CD14-positive monocyte (primary cell): Measurements from ENCODE around the gene CD74. TPM values are rescaled to one million over a fixed set of nuclear protein-coding genes. Genes with fewer than 3 reads are reported as not detected.

Experiments
- DNase-seq, 3 donors: peaks; one replicate each; pipeline ENCODE4 v3.0.0-alpha.2; 2011 to 2022
- H2AFZ ChIP-seq: 2 replicates; pipeline ENCODE4 v1.6.0; 2012; ENCODE audit warnings: mild to moderate bottlenecking, low read depth, low read length, inconsistent platforms; ENCODE audit not compliant: insufficient read depth, poor library complexity, severe bottlenecking
- H3K27ac ChIP-seq, 2 donors: 1 replicate in 1 of 2; 2 replicates in 1 of 2; pipeline ENCODE4 v1.5.1; 2012 to 2013; ENCODE audit warnings: low read length in 2 of 2, control low read depth in 1 of 2, inconsistent platforms in 1 of 2, low read depth in 1 of 2, mild to moderate bottlenecking in 1 of 2
- H3K27me3 ChIP-seq, 2 donors: one replicate each; pipeline versions ENCODE4 v1.6.0 to v1.6.1; 2011 to 2013; ENCODE audit warnings: low read length in 2 of 2; ENCODE audit not compliant: control insufficient read depth in 2 of 2, insufficient read depth in 2 of 2
- H3K36me3 ChIP-seq, 2 donors: replicated peaks in 1 of 2; 1 replicate in 1 of 2; 2 replicates in 1 of 2; pipeline versions ENCODE4 v1.5.1 to v1.6.1; 2012 to 2013; ENCODE audit warnings: low read length in 2 of 2, control low read depth in 1 of 2, inconsistent platforms in 1 of 2, mild to moderate bottlenecking in 1 of 2; ENCODE audit not compliant: insufficient read depth in 2 of 2, control insufficient read depth in 1 of 2
- H3K4me1 ChIP-seq, 2 donors: 1 replicate in 1 of 2; 2 replicates in 1 of 2; pipeline versions ENCODE4 v1.5.1 to v1.6.1; 2012 to 2013; ENCODE audit warnings: low read length in 2 of 2, control low read depth in 1 of 2, inconsistent platforms in 1 of 2, mild to moderate bottlenecking in 1 of 2, moderate library complexity in 1 of 2; ENCODE audit not compliant: insufficient read depth in 2 of 2, control insufficient read depth in 1 of 2
- H3K4me2 ChIP-seq: replicated peaks from 2 replicates; pipeline ENCODE3; 2012; ENCODE audit warnings: low read length, moderate library complexity, mild to moderate bottlenecking; ENCODE audit not compliant: poor library complexity, severe bottlenecking; ENCODE audit errors: extremely low read depth
- H3K4me3 ChIP-seq, 3 experiments: fragments of 200-600 bp in 1 of 3; sonication (generic) in 1 of 3; replicated peaks in 1 of 3; 1 replicate in 2 of 3; 2 replicates in 1 of 3; pipeline ENCODE4 v1.5.1; 2011 to 2013; ENCODE audit warnings: low read length in 3 of 3, mild to moderate bottlenecking in 3 of 3, control low read depth in 2 of 3, low read depth in 2 of 3, inconsistent platforms in 1 of 3, moderate library complexity in 1 of 3
- H3K79me2 ChIP-seq: 2 replicates; pipeline ENCODE4 v1.6.0; 2012; ENCODE audit warnings: mild to moderate bottlenecking, control low read depth, inconsistent platforms, low read length, moderate library complexity; ENCODE audit not compliant: insufficient read depth
- H3K9ac ChIP-seq: 2 replicates; pipeline ENCODE4 v1.6.0; 2017; ENCODE audit warnings: low read length, mild to moderate bottlenecking; ENCODE audit not compliant: insufficient read depth, poor library complexity, severe bottlenecking
- H3K9me3 ChIP-seq, 2 donors: replicated peaks in 1 of 2; 1 replicate in 1 of 2; 2 replicates in 1 of 2; pipeline versions ENCODE4 v1.5.1 to v1.6.1; 2012 to 2013; ENCODE audit warnings: low read length in 2 of 2, control low read depth in 1 of 2; ENCODE audit not compliant: control insufficient read depth in 1 of 2, insufficient read depth in 1 of 2
- H4K20me1 ChIP-seq: 2 replicates; pipeline ENCODE4 v1.6.0; 2012; ENCODE audit warnings: mild to moderate bottlenecking, low read length, control low read depth, moderate library complexity; ENCODE audit not compliant: insufficient read depth
- H3K27ac Mint-ChIP-seq, 7 donors: one replicate each; pipeline ENCODE4 v1.8.0; 2020; ENCODE audit warnings: mild to moderate bottlenecking in 7 of 7, mixed read lengths in 7 of 7, moderate library complexity in 6 of 7, inconsistent platforms in 2 of 7
- H3K27me3 Mint-ChIP-seq, 3 donors: one replicate each; pipeline ENCODE4 v1.8.0; 2021 to 2022; ENCODE audit warnings: low read depth in 3 of 3, mild to moderate bottlenecking in 3 of 3, mixed read lengths in 3 of 3, moderate library complexity in 3 of 3, inconsistent platforms in 1 of 3
- H3K36me3 Mint-ChIP-seq, 2 donors: one replicate each; pipeline ENCODE4 v1.8.0; 2020; ENCODE audit warnings: mixed read lengths in 2 of 2, inconsistent platforms in 1 of 2, mild to moderate bottlenecking in 1 of 2
- H3K4me1 Mint-ChIP-seq: one replicate; pipeline ENCODE4 v1.8.0; 2020; ENCODE audit warnings: mild to moderate bottlenecking, mixed read lengths
- H3K4me3 Mint-ChIP-seq, 2 donors: one replicate each; pipeline ENCODE4 v1.8.0; 2020; ENCODE audit warnings: mild to moderate bottlenecking in 2 of 2, mixed read lengths in 2 of 2, moderate library complexity in 1 of 2
- H3K9me3 Mint-ChIP-seq, 7 donors: one replicate each; pipeline ENCODE4 v1.8.0; 2020 to 2022; ENCODE audit warnings: mixed read lengths in 7 of 7, mild to moderate bottlenecking in 6 of 7, moderate library complexity in 6 of 7, inconsistent platforms in 2 of 7
- CTCF ChIP-seq: fragments of 200-600 bp; IDR thresholded peaks from one replicate; pipeline ENCODE4 v1.8.0; 2022; ENCODE audit warnings: antibody characterized with exemption, mild to moderate bottlenecking
- WGBS: methylation state at CpG from one replicate; pipeline ENCODE4 v1.1.5; 2013; ENCODE audit warnings: missing lambda C conversion rate; ENCODE audit not compliant: insufficient coverage; 5-methylcytosine and 5-hydroxymethylcytosine counted together
- intact Hi-C, 2 donors: fragments of 100-400 bp; cut with micrococcal nuclease; formaldehyde crosslinking; loops; one replicate each; pipeline versions ENCODE4 v1.15.0 to v1.15.1; 2023
- polyA plus RNA-seq, 3 donors: library from polyadenylated mRNA; depleted of rRNA in 1 of 3; unstranded in 2 of 3; stranded (reverse) in 1 of 3; fragments of 300-500 nt in 2 of 3; fragments of >200 nt in 1 of 3; fragmentation: Illumina TruSeq in 2 of 3; gene quantifications; 1 replicate in 2 of 3; 2 replicates in 1 of 3; pipeline ENCODE4 v1.2.3, GENCODE V29; 2012 to 2021

The CD74 gene
- polyA plus RNA-seq, 3 donors: 3,498 to 7,550 (median 4,939) TPM

- Histone ChIP-seq H3K4me3 (no peak overlapping the region), H3K4me1 (peaks cover 41% of the 10 kb centered on the region in 2 donors), H2AFZ (peak overlapping the region; percentile 35), H3K79me2 (no peaks in the 10 kb centered on the region), H4K20me1 (no peaks in the 10 kb centered on the region), H3K27ac (no peak overlapping the region), H3K36me3 (no peaks in the 10 kb centered on the region), H3K4me2 (no peak overlapping the region), H3K9me3 (no peaks in the 10 kb centered on the region), H3K27me3 (no peaks in the 10 kb centered on the region), H3K9ac (no peak overlapping the region)
- no peaks in the 10 kb centered on the region for H3K36me3 Mint-ChIP-seq
- H3K27ac Mint-ChIP-seq: peak overlapping the region in 1 of 7 donors; percentile 19
- H3K27me3 Mint-ChIP-seq: peaks cover 2 to 7% (median 5%) of the 10 kb centered on the region in 3 donors
- TF ChIP-seq CTCF: no peak
- peaks cover 33% of the 10 kb centered on the region for H3K4me1 Mint-ChIP-seq
- H3K4me3 Mint-ChIP-seq: peak overlapping the region in 1 of 2 donors; percentile 21
- intact Hi-C loops: loop anchor here (5.0 to 10.0 kb wide), 3 partner anchors 65 to 197 kb away; no protein-coding TSS in a partner anchor
- WGBS: 83% methylated on average over 14 of the region's 16 CpGs
- DNase-seq: no peak
- no peaks in the 10 kb centered on the region for H3K9me3 Mint-ChIP-seq
Observed at GRCh38 chr5:150457562-150458240, 45.0 kb upstream of the CD74 start.

GRCh38 chr5:150457121-150457520, 44.4 kb upstream of the CD74 start:
- TF ChIP-seq CTCF: no peak
- Histone ChIP-seq H4K20me1 (no peaks in the 10 kb centered on the region), H3K9me3 (no peaks in the 10 kb centered on the region), H3K79me2 (no peaks in the 10 kb centered on the region), H3K4me2 (no peak overlapping the region), H2AFZ (no peak overlapping the region), H3K4me1 (peaks cover 42 to 43% of the 10 kb centered on the region in 2 donors), H3K27ac (no peak overlapping the region), H3K9ac (no peak overlapping the region), H3K36me3 (no peaks in the 10 kb centered on the region), H3K27me3 (no peaks in the 10 kb centered on the region), H3K4me3 (no peak overlapping the region)
- Mint-ChIP-seq H3K9me3 (no peaks in the 10 kb centered on the region), H3K4me3 (no peak overlapping the region), H3K4me1 (peaks cover 31% of the 10 kb centered on the region), H3K27me3 (peaks cover 2 to 7% (median 2%) of the 10 kb centered on the region in 3 donors), H3K27ac (peak overlapping the region in 2 of 7 donors; percentile 27 to 44), H3K36me3 (no peaks in the 10 kb centered on the region)
- DNase-seq: peak in 1 of 3 donors; percentile 33
- WGBS: 0% methylated on average over 1 of the region's 6 CpGs
- intact Hi-C loops: loop anchor here (5.0 to 10.0 kb wide), 3 partner anchors 65 to 198 kb away; no protein-coding TSS in a partner anchor
